Measurements from ENCODE around the gene PTGES3L. TPM values are rescaled to one million over a fixed set of nuclear protein-coding genes. Genes with fewer than 3 reads are reported as not detected.

Gene PTGES3L
- total RNA-seq = 10 to 100 TPM; 31.3 to 44.4 (median 34.5) TPM
- 60.3 TPM for polyA plus RNA-seq
- long read RNA-seq, donor 1, transcript PTGES3L-206 (7 exons, 855 nt) = major isoform, 19 of 26 reads
- long read RNA-seq, donor 1, partial matches to known transcripts = 0 of 26 reads
- long read RNA-seq, donor 1, other reads (novel, unspliced or antisense) = 0 of 26 reads
- long read RNA-seq, donor 2, transcript PTGES3L-206 (7 exons, 855 nt) = major isoform, 8 of 15 reads
- long read RNA-seq, donor 2, partial matches to known transcripts = 0 of 15 reads
- long read RNA-seq, donor 2, other reads (novel, unspliced or antisense) = 7 of 15 reads
- long read RNA-seq, donor 3, transcript PTGES3L-206 (7 exons, 855 nt) = major isoform, 28 of 42 reads
- long read RNA-seq, donor 3, partial matches to known transcripts = 3 of 42 reads
- long read RNA-seq, donor 3, other reads (novel, unspliced or antisense) = 1 of 42 reads
- long read RNA-seq, donor 4, transcript PTGES3L-206 (7 exons, 855 nt) = major isoform, 6 of 21 reads
- long read RNA-seq, donor 4, partial matches to known transcripts = 0 of 21 reads
- long read RNA-seq, donor 4, other reads (novel, unspliced or antisense) = 15 of 21 reads

DNA sequence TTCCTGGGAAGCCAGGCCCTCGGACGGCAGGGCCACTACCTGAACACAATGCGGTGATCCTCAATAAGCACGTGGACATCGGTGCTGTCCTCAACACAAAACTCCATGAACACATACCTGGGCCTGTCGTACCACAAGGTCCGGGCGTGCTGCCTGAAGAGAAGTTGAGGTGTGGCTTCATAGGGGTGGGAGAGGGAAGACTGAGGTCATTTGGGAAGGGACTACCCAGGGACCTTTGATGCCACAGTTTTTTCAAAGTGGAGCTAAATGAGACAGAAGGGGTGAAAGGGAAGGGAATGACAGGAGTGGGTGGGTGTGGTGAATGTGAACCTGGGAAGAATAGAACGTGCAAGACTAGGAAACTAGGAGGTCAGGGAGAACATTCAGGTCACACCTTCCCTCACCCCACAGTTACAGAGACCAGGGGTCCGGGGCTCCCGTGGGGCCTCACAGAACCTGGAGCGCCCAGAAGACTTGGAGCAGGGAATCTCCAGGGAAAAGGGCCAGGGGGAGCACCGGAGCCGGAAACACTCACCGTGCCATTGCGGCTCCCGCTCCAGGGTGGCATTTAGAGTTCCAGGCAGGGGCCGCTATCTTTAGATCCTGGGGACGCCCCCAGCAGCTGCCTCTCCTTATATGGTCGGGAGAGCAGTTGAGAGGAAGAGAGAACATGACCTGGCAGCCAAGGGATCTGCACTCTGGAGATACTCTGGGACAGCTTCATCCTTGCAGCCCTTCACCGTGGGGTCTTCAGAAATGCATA is at the start of gene PTGES3L:
Gene PTGES3L, minus strand, starts transcription at position 570 of the 763 bp plus-strand sequence. Its CDS starts 27 bp downstream, at position 543.
- H3K4me3 ChIP-seq (ENCODE audit: low read length) = peak within 1 kb of the TSS; percentile 82
- H3K9me3 ChIP-seq (ENCODE audit: control insufficient read depth, low read length) = no peaks in the 10 kb centered on the region
- no peaks in the 10 kb centered on the region for H3K27me3 ChIP-seq (ENCODE audit: control insufficient read depth, insufficient read depth)
- DNase-seq = peak; percentile 55 to 80 (median 71)
- ATAC-seq = peak; percentile 79 to 81
- intact Hi-C loops (cut with DNase I) = no loop called here
- peaks cover 6% of the 10 kb centered on the region for H3K4me1 ChIP-seq (ENCODE audit: control insufficient read depth, insufficient read depth, low read length)
- WGBS = 31% methylated on average over 21 of the region's 21 CpGs
- peak within 1 kb of the TSS; percentile 90 for H3K27ac ChIP-seq (ENCODE audit: low read length)

DNA sequence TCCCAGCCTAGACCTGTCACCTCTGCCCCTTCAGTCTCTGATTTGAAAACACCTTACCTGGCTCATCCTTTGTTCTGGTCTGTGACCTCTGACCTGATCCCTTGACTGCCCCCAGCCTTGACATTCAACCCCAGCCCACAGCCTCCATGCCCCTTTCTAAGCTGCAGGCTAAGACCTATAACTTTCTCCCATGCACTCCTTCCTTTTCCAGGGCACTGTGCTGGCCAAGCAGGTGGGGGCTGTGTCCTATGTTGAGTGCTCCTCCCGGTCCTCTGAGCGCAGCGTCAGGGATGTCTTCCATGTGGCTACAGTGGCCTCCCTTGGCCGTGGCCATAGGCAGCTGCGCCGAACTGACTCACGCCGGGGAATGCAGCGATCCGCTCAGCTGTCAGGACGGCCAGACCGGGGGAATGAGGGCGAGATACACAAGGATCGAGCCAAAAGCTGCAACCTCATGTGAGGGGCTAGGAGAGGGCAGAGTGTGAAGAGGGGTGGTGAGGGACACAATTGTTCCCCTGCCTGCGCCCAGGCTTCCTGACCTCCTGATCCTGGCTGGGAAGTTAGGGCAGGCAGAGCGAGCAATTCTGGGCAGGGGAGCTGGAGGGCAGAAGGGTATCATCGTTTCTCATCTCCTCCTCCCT is 48.5 kb upstream of the PTGES3L start:
- Histone ChIP-seq H3K4me3 (ENCODE audit: low read length) (no peak overlapping the region), H3K27ac (ENCODE audit: low read length) (no peak overlapping the region), H3K27me3 (ENCODE audit: control insufficient read depth, insufficient read depth) (no peaks in the 10 kb centered on the region), H3K4me1 (ENCODE audit: control insufficient read depth, insufficient read depth, low read length) (no peaks in the 10 kb centered on the region), H3K9me3 (ENCODE audit: control insufficient read depth, low read length) (no peaks in the 10 kb centered on the region)
- ATAC-seq (no peak), DNase-seq (no peak)
- WGBS = 86% methylated on average over 17 of the region's 17 CpGs
- intact Hi-C loops (cut with DNase I) = loop anchor here in 3 of 4 donors (5.0 to 10.0 kb wide), 3 partner anchors 96 to 309 kb away; partner anchors contain the start of genes BRCA1 (in 2 of the 3) and NBR1 (in 1 of the 3)

DNA sequence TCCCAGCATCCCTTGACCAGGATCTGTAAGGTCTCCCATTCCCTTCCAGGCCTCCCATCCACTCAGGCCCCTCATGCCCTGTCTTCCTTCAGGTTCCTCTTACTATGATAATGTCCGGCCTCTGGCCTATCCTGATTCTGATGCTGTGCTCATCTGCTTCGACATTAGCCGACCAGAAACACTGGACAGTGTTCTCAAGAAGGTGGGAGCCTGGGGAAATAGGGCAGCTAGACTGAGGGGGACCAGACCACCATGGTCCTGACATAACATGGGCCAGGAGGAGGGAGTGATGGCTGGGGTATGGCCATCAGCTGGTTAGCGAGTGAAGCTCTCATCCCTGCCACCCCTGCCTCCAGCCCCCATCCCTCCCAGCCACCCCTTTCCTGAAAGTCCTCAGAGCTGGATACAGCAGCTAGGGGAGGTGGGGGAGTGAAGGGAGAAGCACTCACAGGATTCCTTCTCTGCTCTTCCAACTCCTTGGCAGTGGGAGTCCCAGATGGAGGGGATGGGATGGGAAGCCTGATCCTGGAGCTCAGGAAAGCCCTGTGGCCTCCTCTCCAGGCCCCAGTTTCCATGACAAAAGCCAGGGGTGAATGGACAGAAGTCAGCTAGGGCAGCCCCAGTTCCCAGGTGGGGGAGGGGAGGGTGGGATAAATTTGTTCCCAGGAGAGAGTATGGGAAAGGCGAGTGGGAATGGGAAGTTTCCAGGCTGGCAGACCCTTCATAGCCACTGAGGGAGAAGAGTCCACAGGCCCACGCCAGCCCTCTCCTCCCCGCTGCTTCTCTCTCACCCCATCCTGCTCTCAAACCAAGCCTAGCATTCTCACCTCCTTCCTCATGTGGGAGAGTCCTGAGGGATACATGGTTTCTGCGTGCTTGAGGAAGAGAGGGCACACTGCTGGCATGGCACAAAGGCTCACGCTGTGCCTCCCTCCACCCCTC is 47.5 kb upstream of the PTGES3L start:
- Histone ChIP-seq H3K4me3 (ENCODE audit: low read length) (no peak overlapping the region), H3K27me3 (ENCODE audit: control insufficient read depth, insufficient read depth) (no peaks in the 10 kb centered on the region), H3K9me3 (ENCODE audit: control insufficient read depth, low read length) (no peaks in the 10 kb centered on the region), H3K27ac (ENCODE audit: low read length) (no peak overlapping the region), H3K4me1 (ENCODE audit: control insufficient read depth, insufficient read depth, low read length) (no peaks in the 10 kb centered on the region)
- intact Hi-C loops (cut with DNase I) = loop anchor here in 3 of 4 donors (5.0 to 10.0 kb wide), 3 partner anchors 97 to 310 kb away; partner anchors contain the start of genes BRCA1 (in 2 of the 3) and NBR1 (in 1 of the 3)
- ATAC-seq (no peak), DNase-seq (no peak)
- 74% methylated on average over 9 of the region's 9 CpGs for WGBS

DNA sequence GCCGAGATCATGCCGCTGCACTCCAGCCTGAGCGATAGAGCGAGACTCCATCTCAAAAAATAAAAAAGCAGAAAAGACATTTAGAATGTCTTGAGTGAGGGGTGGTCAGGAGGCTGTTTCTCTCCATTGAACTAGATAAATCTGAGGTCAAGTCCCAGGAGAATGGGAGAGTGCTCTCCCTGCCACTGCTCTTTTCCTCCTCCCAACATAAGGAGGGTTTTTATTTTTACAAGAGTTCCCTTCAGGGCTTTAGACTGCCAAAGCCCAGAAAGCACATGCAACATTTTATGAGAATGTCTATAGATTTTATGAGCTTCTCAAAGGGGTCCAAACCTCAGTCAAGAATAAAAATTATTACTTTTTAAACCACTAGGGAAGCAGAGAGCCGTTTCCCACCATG is 46.7 kb upstream of the PTGES3L start:
- no peaks in the 10 kb centered on the region for H3K27me3 ChIP-seq (ENCODE audit: control insufficient read depth, insufficient read depth)
- no peak overlapping the region for H3K27ac ChIP-seq (ENCODE audit: low read length)
- ATAC-seq = no peak
- 73% methylated on average over 5 of the region's 5 CpGs for WGBS
- intact Hi-C loops (cut with DNase I) = loop anchor here in 3 of 4 donors (5.0 to 10.0 kb wide), 3 partner anchors 98 to 311 kb away; partner anchors contain the start of genes BRCA1 (in 2 of the 3) and NBR1 (in 1 of the 3)
- no peaks in the 10 kb centered on the region for H3K4me1 ChIP-seq (ENCODE audit: control insufficient read depth, insufficient read depth, low read length)
- no peak for DNase-seq
- H3K9me3 ChIP-seq (ENCODE audit: control insufficient read depth, low read length) = no peaks in the 10 kb centered on the region
- H3K4me3 ChIP-seq (ENCODE audit: low read length) = no peak overlapping the region

DNA sequence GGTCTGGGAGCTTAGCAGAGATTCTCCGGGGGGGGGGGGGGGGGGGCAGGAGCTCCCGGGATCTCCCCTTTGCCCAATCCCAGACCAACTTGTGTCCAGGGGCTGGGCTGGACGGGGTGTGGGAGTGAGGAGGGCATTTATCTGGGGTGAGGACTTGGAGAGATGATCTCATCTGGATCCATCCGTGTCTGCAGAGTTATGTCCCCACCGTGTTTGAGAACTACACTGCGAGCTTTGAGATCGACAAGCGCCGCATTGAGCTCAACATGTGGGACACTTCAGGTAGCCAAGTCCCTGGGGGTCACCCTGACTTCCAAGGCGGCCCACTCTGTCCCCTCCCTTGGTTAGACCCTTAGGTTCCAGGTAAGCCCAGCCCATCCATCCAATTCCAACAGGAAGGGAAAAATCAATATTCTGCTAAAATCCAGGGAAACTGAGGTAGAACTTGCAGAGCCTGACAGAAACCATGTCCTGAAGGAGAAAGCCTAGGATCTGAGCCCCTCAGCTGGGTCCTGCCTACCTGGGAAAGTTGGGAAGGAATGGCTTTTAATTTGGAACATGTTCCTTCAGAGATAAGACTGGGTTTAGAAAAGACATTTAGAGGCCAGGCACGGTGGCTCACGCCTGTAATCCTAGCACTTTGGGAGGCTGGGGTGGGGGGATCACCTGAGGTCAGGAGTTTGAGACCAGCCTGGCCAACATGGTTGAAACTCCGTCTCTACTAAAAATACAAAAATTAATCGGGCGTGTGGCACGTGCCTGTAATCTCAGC is 46.1 kb upstream of the PTGES3L start:
- 61% methylated on average over 16 of the region's 16 CpGs for WGBS
- Histone ChIP-seq H3K9me3 (ENCODE audit: control insufficient read depth, low read length) (no peaks in the 10 kb centered on the region), H3K27ac (ENCODE audit: low read length) (no peak overlapping the region), H3K4me3 (ENCODE audit: low read length) (no peak overlapping the region), H3K27me3 (ENCODE audit: control insufficient read depth, insufficient read depth) (no peaks in the 10 kb centered on the region), H3K4me1 (ENCODE audit: control insufficient read depth, insufficient read depth, low read length) (no peaks in the 10 kb centered on the region)
- ATAC-seq (no peak), DNase-seq (no peak)
- intact Hi-C loops (cut with DNase I) = loop anchor here in 3 of 4 donors (5.0 to 10.0 kb wide), 3 partner anchors 99 to 311 kb away; partner anchors contain the start of genes BRCA1 (in 2 of the 3) and NBR1 (in 1 of the 3)

DNA sequence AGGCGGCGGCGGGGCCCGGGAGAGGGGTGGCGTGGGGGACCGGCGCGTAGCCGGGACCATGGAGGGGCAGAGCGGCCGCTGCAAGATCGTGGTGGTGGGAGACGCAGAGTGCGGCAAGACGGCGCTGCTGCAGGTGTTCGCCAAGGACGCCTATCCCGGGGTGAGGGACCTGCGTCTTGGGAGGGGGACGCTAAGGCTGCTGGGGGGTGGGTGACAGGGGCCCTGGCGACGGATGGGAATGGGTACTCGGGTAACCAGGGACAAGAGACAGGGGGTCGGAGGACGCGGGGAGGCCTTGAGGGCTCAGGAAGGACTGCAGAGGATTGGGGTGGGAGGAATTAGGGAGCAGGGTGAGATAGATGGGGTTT is 45.4 kb upstream of the PTGES3L start:
- H3K4me3 ChIP-seq (ENCODE audit: low read length) = peak overlapping the region; percentile 58
- no peak for ATAC-seq
- H3K27me3 ChIP-seq (ENCODE audit: control insufficient read depth, insufficient read depth) = no peaks in the 10 kb centered on the region
- H3K4me1 ChIP-seq (ENCODE audit: control insufficient read depth, insufficient read depth, low read length) = no peaks in the 10 kb centered on the region
- 8% methylated on average over 27 of the region's 27 CpGs for whole genome bisulfite sequencing
- no peak for DNase-seq
- no peaks in the 10 kb centered on the region for H3K9me3 ChIP-seq (ENCODE audit: control insufficient read depth, low read length)
- H3K27ac ChIP-seq (ENCODE audit: low read length) = no peak overlapping the region
- intact Hi-C loops (cut with DNase I) = loop anchor here in 3 of 4 donors (5.0 to 10.0 kb wide), 3 partner anchors 100 to 312 kb away; partner anchors contain the start of genes BRCA1 (in 2 of the 3) and NBR1 (in 1 of the 3)

GRCh38 chr17:43024407-43025289 is 44.8 kb upstream of the PTGES3L start, which contains the start of gene RND2:
Gene RND2 (plus strand): TSS chr17:43025231. CDS start chr17:43025348, 117 bp downstream.
- no peaks in the 10 kb centered on the region for H3K27me3 ChIP-seq (ENCODE audit: control insufficient read depth, insufficient read depth)
- intact Hi-C loops (cut with DNase I) = loop anchor here in 3 of 4 donors (5.0 to 10.0 kb wide), 3 partner anchors 100 to 313 kb away; partner anchors contain the start of genes BRCA1 (in 2 of the 3) and NBR1 (in 1 of the 3)
- no peaks in the 10 kb centered on the region for H3K9me3 ChIP-seq (ENCODE audit: control insufficient read depth, low read length)
- peak within 1 kb of the TSS; percentile 21 for H3K27ac ChIP-seq (ENCODE audit: low read length)
- DNase-seq = peak; percentile 93 to 94 (median 93)
- under 1% methylated on average over 61 of the region's 61 CpGs for WGBS
- H3K4me3 ChIP-seq (ENCODE audit: low read length) = peak within 1 kb of the TSS; percentile 58
- peak; percentile 69 to 74 for ATAC-seq
- H3K4me1 ChIP-seq (ENCODE audit: control insufficient read depth, insufficient read depth, low read length) = no peaks in the 10 kb centered on the region

GRCh38 chr17:43021741-43022512 is 42.0 kb upstream of the PTGES3L start, which contains the start of gene VAT1:
Gene VAT1 (minus strand): TSS chr17:43022385. CDS start chr17:43022322, 63 bp downstream.
- intact Hi-C loops (cut with DNase I) = loop anchor here in 3 of 4 donors (10.0 kb wide), 2 partner anchors 103 to 153 kb away; partner anchors contain the start of genes BRCA1 (in 2 of the 3) and NBR1 (in 1 of the 3)
- H3K9me3 ChIP-seq (ENCODE audit: control insufficient read depth, low read length) = no peaks in the 10 kb centered on the region
- H3K4me3 ChIP-seq (ENCODE audit: low read length) = peak within 1 kb of the TSS; percentile 68
- DNase-seq (peak; percentile 86 to 94 (median 94)), ATAC-seq (peak; percentile 77 to 83)
- H3K4me1 ChIP-seq (ENCODE audit: control insufficient read depth, insufficient read depth, low read length) = peaks cover 2% of the 10 kb centered on the region
- H3K27ac ChIP-seq (ENCODE audit: low read length) = peak within 1 kb of the TSS; percentile 89
- no peaks in the 10 kb centered on the region for H3K27me3 ChIP-seq (ENCODE audit: control insufficient read depth, insufficient read depth)
- under 1% methylated on average over 80 of the region's 80 CpGs for WGBS
